Measurements from ENCODE around the gene COX7A1.
"Not testable (repeated sequence)": the region's sequence is repeated elsewhere in the genome, so short reads cannot be mapped to it uniquely, and the experiment has no call there.

COX7A1 gene

GRCh38 chr19:36141039-36141927 is 11.0 kb downstream of the COX7A1 start:
- DNase-seq (ENCODE audit: low read depth), result peak; percentile 86

GRCh38 chr19:36140304-36141038 is 11.8 kb downstream of the COX7A1 start:
- peak; percentile 11 for DNase-seq (ENCODE audit: low read depth)

- DNase-seq (ENCODE audit: low read depth), result peak; percentile 86
These were observed 12.6 kb downstream of the COX7A1 start, which contains the start of gene CAPNS1 for GRCh38 chr19:36139473-36140303. CAPNS1 (plus strand) TSS chr19:36140066; CDS start chr19:36141012, 946 bp downstream.

- DNase-seq (ENCODE audit: low read depth), result no peak
These were observed 13.2 kb downstream of the COX7A1 start for GRCh38 chr19:36139120-36139472.

- no peak for DNase-seq (ENCODE audit: low read depth)
These were observed 15.1 kb downstream of the COX7A1 start for GRCh38 chr19:36136964-36137686.

- not testable (repeated sequence) for DNase-seq (ENCODE audit: low read depth)
These were observed 17.4 kb downstream of the COX7A1 start for GRCh38 chr19:36134867-36135266.

GRCh38 chr19:36131221-36131620 is 21.0 kb downstream of the COX7A1 start:
- DNase-seq (ENCODE audit: low read depth), result not testable (repeated sequence)

GRCh38 chr19:36128392-36128736 is 23.9 kb downstream of the COX7A1 start:
- no peak for DNase-seq (ENCODE audit: low read depth)

- DNase-seq (ENCODE audit: low read depth), result no peak
These were observed 26.7 kb downstream of the COX7A1 start for GRCh38 chr19:36125557-36125956.

- no peak for DNase-seq (ENCODE audit: low read depth)
These were observed 30.6 kb downstream of the COX7A1 start for GRCh38 chr19:36121486-36122124.

GRCh38 chr19:36120984-36121358 is 31.3 kb downstream of the COX7A1 start:
- no peak for DNase-seq (ENCODE audit: low read depth)

- no peak for DNase-seq (ENCODE audit: low read depth)
These were observed 31.9 kb downstream of the COX7A1 start for GRCh38 chr19:36120092-36120983.

- no peak for DNase-seq (ENCODE audit: low read depth)
These were observed 36.0 kb downstream of the COX7A1 start for GRCh38 chr19:36116344-36116637.

- DNase-seq (ENCODE audit: low read depth), result peak; percentile 83
These were observed 36.5 kb downstream of the COX7A1 start, which contains the start of gene TBCB for GRCh38 chr19:36115453-36116343. TBCB (plus strand) TSS chr19:36115468; CDS start chr19:36115561, 93 bp downstream.

- peak; percentile 97 for DNase-seq (ENCODE audit: low read depth)
These were observed 37.4 kb downstream of the COX7A1 start, which contains the start of gene POLR2I for GRCh38 chr19:36114721-36115452. POLR2I (minus strand) TSS chr19:36114875; CDS start chr19:36114856, 19 bp downstream.

- no peak for DNase-seq (ENCODE audit: low read depth)
These were observed 38.1 kb downstream of the COX7A1 start for GRCh38 chr19:36113894-36114720.

GRCh38 chr19:36113425-36113824 is 38.8 kb downstream of the COX7A1 start:
- DNase-seq (ENCODE audit: low read depth), result no peak

Data from stimulated activated CD8-positive, alpha-beta memory T cell treated with anti-CD3 and anti-CD28 coated beads, Interleukin-15, amount 100 ng/mL, for 1 hour (primary cell).